Activated naive CD8-positive, alpha-beta T cell treated with anti-CD3 and anti-CD28 coated beads, Interleukin-2, amount 50 U/mL, for 24 hours (primary cell): ENCODE measurements around the gene CERS5.

Source experiments
- ATAC-seq: fragments of 150-1000 bp; cut with Tn5 transposase; one replicate; pipeline ENCODE4 v1.10.0; 2021
- DNase-seq: peaks from one replicate; pipeline ENCODE4 v3.0.0; 2021
- H3K27ac Mint-ChIP-seq: one replicate; pipeline ENCODE4 v1.8.0; 2021; ENCODE audit warnings: mild to moderate bottlenecking, mixed read lengths
- H3K27me3 Mint-ChIP-seq: one replicate; pipeline ENCODE4 v1.8.0; 2021; ENCODE audit warnings: mixed read lengths
- H3K36me3 Mint-ChIP-seq: one replicate; pipeline ENCODE4 v1.8.0; 2021; ENCODE audit warnings: low read depth, mixed read lengths
- H3K4me1 Mint-ChIP-seq: one replicate; pipeline ENCODE4 v1.8.0; 2021; ENCODE audit warnings: mixed read lengths
- H3K4me3 Mint-ChIP-seq: one replicate; pipeline ENCODE4 v1.8.0; 2021; ENCODE audit warnings: mild to moderate bottlenecking, moderate library complexity, mixed read lengths
- H3K9me3 Mint-ChIP-seq: one replicate; pipeline ENCODE4 v1.8.0; 2021; ENCODE audit warnings: mixed read lengths

CERS5 gene

GRCh38 chr12:50107416-50108268, 59.5 kb downstream of the CERS5 start:
- Mint-ChIP-seq H3K4me1 (peaks cover 28% of the 10 kb centered on the region), H3K27ac (no peak overlapping the region), H3K4me3 (no peak overlapping the region), H3K36me3 (peaks cover 4% of the 10 kb centered on the region), H3K27me3 (no peaks in the 10 kb centered on the region), H3K9me3 (no peaks in the 10 kb centered on the region)
- ATAC-seq (no peak), DNase-seq (no peak)

GRCh38 chr12:50106907-50107306, 60.3 kb downstream of the CERS5 start:
- Mint-ChIP-seq H3K9me3 (no peaks in the 10 kb centered on the region), H3K27ac (no peak overlapping the region), H3K36me3 (peaks cover 2% of the 10 kb centered on the region), H3K27me3 (no peaks in the 10 kb centered on the region), H3K4me1 (peaks cover 25% of the 10 kb centered on the region), H3K4me3 (no peak overlapping the region)
- no peak for DNase-seq
- ATAC-seq = no peak

- no peak overlapping the region for H3K27ac Mint-ChIP-seq
- H3K9me3 Mint-ChIP-seq = no peaks in the 10 kb centered on the region
- peaks cover 8% of the 10 kb centered on the region for H3K36me3 Mint-ChIP-seq
- no peak for ATAC-seq
- no peaks in the 10 kb centered on the region for H3K27me3 Mint-ChIP-seq
- H3K4me1 Mint-ChIP-seq = peaks cover 20% of the 10 kb centered on the region
- no peak for DNase-seq
- no peak overlapping the region for H3K4me3 Mint-ChIP-seq
These were observed 61.2 kb downstream of the CERS5 start for GRCh38 chr12:50105913-50106450.

GRCh38 chr12:50104417-50105366, 62.5 kb downstream of the CERS5 start:
- Mint-ChIP-seq H3K4me3 (no peak overlapping the region), H3K27ac (no peak overlapping the region), H3K9me3 (no peaks in the 10 kb centered on the region), H3K27me3 (no peaks in the 10 kb centered on the region), H3K4me1 (peaks cover 8% of the 10 kb centered on the region), H3K36me3 (peaks cover 12% of the 10 kb centered on the region)
- ATAC-seq (no peak), DNase-seq (no peak)

GRCh38 chr12:50103767-50104321, 63.3 kb downstream of the CERS5 start, which contains the start of gene GPD1:
Gene GPD1, plus strand, starts transcription at chr12:50104008. Its CDS starts 43 bp downstream, at chr12:50104051.
- Mint-ChIP-seq H3K4me3 (no peak within 1 kb of the TSS), H3K27me3 (no peaks in the 10 kb centered on the region), H3K4me1 (peaks cover 4% of the 10 kb centered on the region), H3K36me3 (peaks cover 19% of the 10 kb centered on the region), H3K27ac (no peak within 1 kb of the TSS), H3K9me3 (no peaks in the 10 kb centered on the region)
- no peak for DNase-seq
- peak; percentile 60 for ATAC-seq

- Mint-ChIP-seq H3K27me3 (no peaks in the 10 kb centered on the region), H3K4me1 (peaks cover 3% of the 10 kb centered on the region), H3K27ac (no peak overlapping the region), H3K36me3 (peaks cover 23% of the 10 kb centered on the region), H3K9me3 (no peaks in the 10 kb centered on the region), H3K4me3 (no peak overlapping the region)
- ATAC-seq = no peak
- DNase-seq = no peak
These were observed 63.8 kb downstream of the CERS5 start for GRCh38 chr12:50103351-50103750.

- no peak for DNase-seq
- Mint-ChIP-seq H3K9me3 (no peaks in the 10 kb centered on the region), H3K4me3 (no peak overlapping the region), H3K27ac (no peak overlapping the region), H3K4me1 (peaks cover 3% of the 10 kb centered on the region), H3K36me3 (peaks cover 27% of the 10 kb centered on the region), H3K27me3 (no peaks in the 10 kb centered on the region)
- ATAC-seq = peak; percentile 16
These were observed 64.4 kb downstream of the CERS5 start for GRCh38 chr12:50102646-50103309.

GRCh38 chr12:50102131-50102531, 65.0 kb downstream of the CERS5 start:
- peaks cover 28% of the 10 kb centered on the region for H3K36me3 Mint-ChIP-seq
- no peak overlapping the region for H3K4me3 Mint-ChIP-seq
- no peaks in the 10 kb centered on the region for H3K9me3 Mint-ChIP-seq
- ATAC-seq (no peak), DNase-seq (no peak)
- H3K27me3 Mint-ChIP-seq = no peaks in the 10 kb centered on the region
- H3K27ac Mint-ChIP-seq = no peak overlapping the region
- H3K4me1 Mint-ChIP-seq = peaks cover 3% of the 10 kb centered on the region

- no peak overlapping the region for H3K27ac Mint-ChIP-seq
- H3K36me3 Mint-ChIP-seq = peaks cover 31% of the 10 kb centered on the region
These were observed 65.5 kb downstream of the CERS5 start for GRCh38 chr12:50101663-50102062.

GRCh38 chr12:50100561-50100960, 66.6 kb downstream of the CERS5 start:
- H3K4me1 Mint-ChIP-seq = peaks cover 3% of the 10 kb centered on the region
- no peak overlapping the region for H3K27ac Mint-ChIP-seq
- peaks cover 42% of the 10 kb centered on the region for H3K36me3 Mint-ChIP-seq
- ATAC-seq (no peak), DNase-seq (no peak)
- H3K4me3 Mint-ChIP-seq = no peak overlapping the region
- H3K9me3 Mint-ChIP-seq = no peaks in the 10 kb centered on the region
- H3K27me3 Mint-ChIP-seq = no peaks in the 10 kb centered on the region

More at GRCh38 chr12:50101663-50102062, 65.5 kb downstream of the CERS5 start:
- Mint-ChIP-seq H3K4me1 (peaks cover 3% of the 10 kb centered on the region), H3K27me3 (no peaks in the 10 kb centered on the region), H3K9me3 (no peaks in the 10 kb centered on the region), H3K4me3 (no peak overlapping the region)
- ATAC-seq = no peak
- no peak for DNase-seq

GRCh38 chr12:50099302-50100008, 67.7 kb downstream of the CERS5 start:
- no peaks in the 10 kb centered on the region for H3K9me3 Mint-ChIP-seq
- H3K4me1 Mint-ChIP-seq = peaks cover 3% of the 10 kb centered on the region
- no peak overlapping the region for H3K27ac Mint-ChIP-seq
- H3K4me3 Mint-ChIP-seq = no peak overlapping the region
- peaks cover 50% of the 10 kb centered on the region for H3K36me3 Mint-ChIP-seq
- DNase-seq (no peak), ATAC-seq (no peak)
- no peaks in the 10 kb centered on the region for H3K27me3 Mint-ChIP-seq

- no peak overlapping the region for H3K27ac Mint-ChIP-seq
- no peaks in the 10 kb centered on the region for H3K27me3 Mint-ChIP-seq
- H3K9me3 Mint-ChIP-seq = no peaks in the 10 kb centered on the region
- no peak overlapping the region for H3K4me3 Mint-ChIP-seq
- peaks cover 56% of the 10 kb centered on the region for H3K36me3 Mint-ChIP-seq
- ATAC-seq (no peak), DNase-seq (no peak)
- no peaks in the 10 kb centered on the region for H3K4me1 Mint-ChIP-seq
These were observed 69.2 kb downstream of the CERS5 start for GRCh38 chr12:50097952-50098351.

GRCh38 chr12:50090391-50090790, 76.8 kb downstream of the CERS5 start:
- Mint-ChIP-seq H3K27ac (no peak overlapping the region), H3K4me1 (peaks cover 29% of the 10 kb centered on the region), H3K36me3 (peaks cover 46% of the 10 kb centered on the region), H3K4me3 (no peak overlapping the region), H3K9me3 (no peaks in the 10 kb centered on the region), H3K27me3 (no peaks in the 10 kb centered on the region)
- DNase-seq = no peak
- ATAC-seq = no peak
